HG03135 (cell line): ENCODE measurements around the gene PGM2.

Experiments used
- ATAC-seq: cut with Tn5 transposase; IDR thresholded peaks from one replicate; pipeline ENCODE4 v1.9.1; 2021; ENCODE audit warnings: mild to moderate bottlenecking, moderate library complexity; ENCODE audit not compliant: unreplicated experiment

PGM2 gene

GRCh38 chr4:37896206-37896860 lies 69.8 kb downstream of the PGM2 start:
- no peak for ATAC-seq

DNA sequence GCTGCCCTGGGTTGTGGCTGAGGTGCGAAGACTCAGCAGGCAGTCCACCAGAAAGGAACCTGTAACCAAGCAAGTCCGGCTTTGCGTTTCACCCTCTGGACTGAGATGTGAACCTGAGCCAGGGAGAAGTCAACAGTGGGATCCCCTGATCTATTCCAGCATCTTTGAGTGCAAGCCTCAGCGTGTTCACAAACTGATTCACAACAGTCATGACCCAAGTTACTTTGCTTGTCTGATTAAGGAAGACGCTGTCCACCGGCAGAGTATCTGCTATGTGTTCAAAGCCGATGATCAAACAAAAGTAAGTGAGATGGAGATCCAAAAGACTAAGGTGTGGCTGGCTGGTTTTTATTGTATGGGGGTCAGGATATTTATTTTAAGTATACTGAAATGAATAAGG lies 75.7 kb downstream of the PGM2 start:
- no peak for ATAC-seq

GRCh38 chr4:37902738-37903693 lies 76.5 kb downstream of the PGM2 start:
- no peak for ATAC-seq

DNA sequence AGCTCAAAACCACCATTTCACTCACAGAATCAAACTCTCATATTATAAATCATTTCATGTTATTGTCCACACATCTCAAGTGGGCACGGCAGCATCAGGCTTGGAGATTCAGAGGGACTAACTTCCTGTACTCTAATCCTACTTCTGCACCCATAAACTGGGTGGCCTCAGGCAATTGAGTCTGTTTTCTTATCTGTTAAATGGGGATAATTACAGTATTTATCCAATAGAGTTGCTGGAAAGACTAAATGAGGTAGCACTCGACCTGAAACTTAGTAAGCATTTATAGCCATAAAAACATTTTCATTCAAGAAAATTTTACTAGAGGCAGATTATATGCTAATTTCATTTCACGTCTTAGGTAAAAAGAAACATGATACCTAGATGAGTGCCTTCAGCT lies 77.4 kb downstream of the PGM2 start:
- ATAC-seq = no peak

DNA sequence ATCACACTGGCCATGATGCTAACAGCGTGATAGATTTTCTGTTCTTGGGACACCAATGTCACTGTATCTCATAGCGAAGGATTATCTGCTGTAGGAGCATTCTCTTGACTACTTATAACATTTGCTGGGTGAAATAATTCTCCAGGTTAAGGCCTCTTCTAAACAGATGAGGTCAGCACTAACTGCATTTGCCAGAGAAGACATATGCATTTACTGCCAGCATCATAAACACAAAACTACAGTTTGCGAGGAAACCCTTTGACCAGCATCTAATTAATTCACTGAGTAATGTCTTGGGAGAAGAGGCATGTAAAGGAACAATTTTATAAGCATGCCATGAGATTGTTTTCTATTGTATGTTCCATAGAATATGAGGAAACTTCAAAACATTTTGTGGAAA lies 78.3 kb downstream of the PGM2 start:
- ATAC-seq = no peak

DNA sequence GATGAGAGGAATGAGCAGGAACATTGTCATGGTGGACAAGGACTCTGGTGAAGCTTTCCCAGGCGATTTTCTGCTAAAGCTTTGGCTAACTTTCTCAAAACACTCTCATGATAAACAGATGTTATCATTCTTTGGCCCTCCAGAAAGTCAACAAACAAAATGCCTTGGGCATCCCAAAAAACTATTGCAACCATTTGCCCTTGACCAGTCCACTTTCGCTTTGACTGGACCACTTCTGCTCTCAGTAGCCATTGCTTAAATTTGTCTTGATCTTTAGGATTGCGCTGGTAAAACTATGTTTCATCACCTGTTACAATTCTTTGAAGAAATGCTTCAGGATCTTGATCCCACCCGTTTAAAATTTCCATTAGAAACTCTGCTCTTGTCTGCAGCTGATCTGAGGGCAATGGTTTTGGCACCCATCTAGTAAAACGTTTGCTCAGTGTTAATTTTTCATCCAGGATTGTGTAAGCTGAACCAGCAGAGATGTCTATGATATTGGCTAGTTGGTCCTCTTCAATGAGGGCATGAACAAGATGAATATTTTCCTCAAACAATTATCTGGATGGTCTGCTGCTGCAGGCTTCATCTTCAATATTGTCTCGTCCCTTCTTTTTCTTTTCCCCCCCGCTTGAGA lies 79.2 kb downstream of the PGM2 start:
- ATAC-seq = no peak

DNA sequence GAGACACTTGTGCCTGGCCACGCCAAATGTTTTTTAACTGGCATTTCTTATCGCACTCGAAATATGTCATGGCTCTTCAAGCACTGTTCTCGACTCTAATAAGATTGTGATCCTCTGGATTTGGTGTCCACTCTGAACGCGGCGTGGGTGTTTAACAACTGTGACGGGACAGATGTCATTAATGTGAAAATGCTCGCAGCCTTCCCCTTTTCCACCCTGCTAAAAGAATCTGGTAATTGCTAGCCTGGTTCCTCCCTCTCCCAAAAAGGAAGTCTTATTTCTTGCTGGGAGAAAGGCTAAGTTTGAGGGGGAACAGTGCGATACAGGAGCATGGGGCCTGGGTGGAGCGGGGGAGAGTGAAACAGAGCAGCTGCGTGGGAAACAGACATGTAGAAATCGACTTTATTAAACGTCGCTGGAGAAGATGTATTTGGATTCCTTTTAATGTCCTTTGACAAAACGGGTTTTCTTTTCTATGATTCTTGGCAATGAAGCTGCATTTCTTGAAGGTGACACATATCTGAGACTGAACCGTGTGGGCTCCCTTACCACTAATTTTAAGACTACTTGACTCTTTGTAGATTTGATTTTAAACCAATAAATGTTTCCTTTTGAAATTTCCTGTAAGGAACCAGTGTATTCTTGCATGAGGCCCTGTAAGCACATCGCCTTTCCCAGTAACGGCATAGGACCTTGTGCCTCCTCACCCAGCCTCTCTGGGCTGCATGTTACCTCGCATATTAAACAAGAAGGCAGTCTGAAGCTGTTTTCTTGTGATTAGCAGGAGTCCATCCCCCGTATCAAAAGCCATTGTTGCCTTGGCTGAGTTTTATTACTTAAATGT lies 82.2 kb downstream of the PGM2 start:
- no peak for ATAC-seq

DNA sequence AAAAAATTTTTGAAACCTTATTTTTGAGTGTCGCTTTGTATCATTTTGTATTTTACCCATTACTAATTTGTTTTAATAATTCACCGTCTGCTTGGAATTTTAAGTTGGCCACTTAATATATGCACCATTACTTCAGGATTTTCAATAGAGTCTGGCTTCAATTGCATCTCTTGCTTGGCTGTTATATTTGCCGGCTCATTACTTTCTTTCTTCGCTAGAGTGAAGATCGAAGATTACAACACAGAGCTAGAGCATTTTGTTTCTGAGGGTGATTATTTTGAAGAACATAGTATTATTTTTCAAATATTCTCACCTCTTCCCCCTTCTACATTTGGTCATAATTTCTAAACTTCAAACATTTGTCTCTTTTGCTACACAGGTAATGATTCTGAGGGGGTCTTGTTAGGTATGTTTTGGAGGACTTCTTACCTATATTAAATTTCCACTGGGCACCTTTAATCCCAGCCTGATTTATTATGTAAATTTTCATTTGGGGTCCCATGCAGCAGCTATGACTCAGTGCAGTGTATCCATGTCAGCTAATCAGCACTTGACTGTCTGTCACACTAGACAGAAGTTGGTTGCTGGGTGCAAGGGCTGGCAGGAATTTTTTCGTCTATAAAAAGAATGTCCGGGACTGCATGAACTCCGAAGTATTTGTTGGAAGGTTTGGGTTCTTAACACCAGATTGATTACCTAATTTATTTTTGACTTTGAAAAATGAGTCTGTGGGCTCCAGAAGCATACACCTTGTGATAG lies 83.0 kb downstream of the PGM2 start:
- no peak for ATAC-seq

DNA sequence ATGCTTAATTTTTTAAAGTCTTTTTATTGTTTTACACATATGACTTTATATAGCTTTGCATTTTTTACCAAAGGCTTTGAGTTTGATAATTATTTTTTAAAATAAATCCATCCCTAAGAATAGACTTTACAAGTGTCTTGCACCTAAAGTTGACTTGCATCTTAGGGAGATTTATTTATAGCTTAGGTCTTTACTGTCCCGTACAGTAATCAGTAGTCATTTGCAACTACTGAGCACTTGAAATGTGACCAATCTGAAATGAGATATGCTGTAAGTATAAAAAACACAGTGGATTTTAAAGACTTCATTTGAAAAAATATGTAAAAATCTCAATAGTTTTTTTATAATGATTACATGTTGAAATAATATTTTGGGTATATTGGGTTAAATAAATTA lies 83.6 kb downstream of the PGM2 start:
- ATAC-seq = no peak
